HUDEP-2 (cell line): ENCODE results near the gene RER1.
A peak's percentile ranks its signal among the peaks of the same experiment; 100 is the strongest.

Experiments used
- DNase-seq, 76 experiments: peaks; one replicate each; lab custom pipeline; 2025; ENCODE audit not compliant: unreplicated experiment in 76 of 76; lab: John Stamatoyannopoulos, UW

RER1 gene

GRCh38 chr1:2404890-2405511 is 13.4 kb downstream of the RER1 start:
- DNase-seq = no peak

- DNase-seq = no peak
Observed at GRCh38 chr1:2405588-2406295, 14.1 kb downstream of the RER1 start.

- DNase-seq = no peak
Observed at GRCh38 chr1:2406451-2407041, 14.9 kb downstream of the RER1 start.

GRCh38 chr1:2407166-2407990 is 15.7 kb downstream of the RER1 start:
- no peak for DNase-seq

- DNase-seq = no peak
Observed at GRCh38 chr1:2407991-2408275, 16.3 kb downstream of the RER1 start.

- DNase-seq = no peak
Observed at GRCh38 chr1:2408456-2408855, 16.8 kb downstream of the RER1 start.

GRCh38 chr1:2408859-2409276 is 17.2 kb downstream of the RER1 start:
- DNase-seq = no peak

GRCh38 chr1:2409745-2410144 is 18.1 kb downstream of the RER1 start:
- DNase-seq = no peak

- DNase-seq = peak in 12 of 76 experiments; percentile 27 to 73 (median 54)
Observed at GRCh38 chr1:2411801-2412394, 20.3 kb downstream of the RER1 start.

GRCh38 chr1:2412395-2412772 is 20.7 kb downstream of the RER1 start, which contains the start of gene PEX10:
PEX10 (minus strand) TSS chr1:2412564; CDS start chr1:2412502, 62 bp downstream.
- DNase-seq = peak in 74 of 76 experiments; percentile 50 to 98 (median 95)

GRCh38 chr1:2412773-2413494 is 21.3 kb downstream of the RER1 start:
- peak in 21 of 76 experiments; percentile 21 to 90 (median 55) for DNase-seq

GRCh38 chr1:2413495-2414296 is 22.1 kb downstream of the RER1 start:
- DNase-seq = peak in 24 of 76 experiments; percentile 2 to 64 (median 40)

GRCh38 chr1:2414297-2414958 is 22.8 kb downstream of the RER1 start:
- peak in 67 of 76 experiments; percentile 7 to 82 (median 51) for DNase-seq

- DNase-seq = no peak
Observed at GRCh38 chr1:2415337-2415736, 23.7 kb downstream of the RER1 start.

GRCh38 chr1:2415801-2416208 is 24.2 kb downstream of the RER1 start:
- DNase-seq = no peak

- DNase-seq = no peak
Observed at GRCh38 chr1:2416403-2416802, 24.8 kb downstream of the RER1 start.

GRCh38 chr1:2417083-2417832 is 25.6 kb downstream of the RER1 start:
- DNase-seq = no peak

GRCh38 chr1:2417833-2418225 is 26.2 kb downstream of the RER1 start:
- DNase-seq = no peak
